ENCODE results near the gene CHST12.
"Not testable (repeated sequence)": the region's sequence is repeated elsewhere in the genome, so short reads cannot be mapped to it uniquely, and the experiment has no call there.

Gene CHST12

DNA sequence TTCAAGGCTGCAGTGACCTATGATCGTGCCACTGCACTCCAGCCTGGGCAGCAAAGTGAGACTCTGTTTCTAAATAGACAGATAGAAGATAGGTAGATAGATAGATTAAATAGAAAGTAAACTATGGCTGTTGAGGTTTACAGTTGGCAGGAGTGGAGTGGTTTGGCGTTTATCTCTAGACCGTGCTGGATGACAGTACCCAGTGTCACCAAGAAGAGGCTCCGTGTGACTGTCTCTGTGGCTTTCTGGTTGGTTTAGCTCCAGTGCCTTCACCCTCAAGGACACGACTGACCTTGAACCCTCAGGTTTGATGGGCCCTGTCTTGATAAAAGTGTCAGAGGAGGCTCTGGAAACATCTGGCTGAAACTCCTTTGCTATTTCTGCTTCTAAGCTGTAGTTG is 31.7 kb downstream of the CHST12 start:
- no peak for DNase-seq (ENCODE audit: low read depth in 2 of 2)

DNA sequence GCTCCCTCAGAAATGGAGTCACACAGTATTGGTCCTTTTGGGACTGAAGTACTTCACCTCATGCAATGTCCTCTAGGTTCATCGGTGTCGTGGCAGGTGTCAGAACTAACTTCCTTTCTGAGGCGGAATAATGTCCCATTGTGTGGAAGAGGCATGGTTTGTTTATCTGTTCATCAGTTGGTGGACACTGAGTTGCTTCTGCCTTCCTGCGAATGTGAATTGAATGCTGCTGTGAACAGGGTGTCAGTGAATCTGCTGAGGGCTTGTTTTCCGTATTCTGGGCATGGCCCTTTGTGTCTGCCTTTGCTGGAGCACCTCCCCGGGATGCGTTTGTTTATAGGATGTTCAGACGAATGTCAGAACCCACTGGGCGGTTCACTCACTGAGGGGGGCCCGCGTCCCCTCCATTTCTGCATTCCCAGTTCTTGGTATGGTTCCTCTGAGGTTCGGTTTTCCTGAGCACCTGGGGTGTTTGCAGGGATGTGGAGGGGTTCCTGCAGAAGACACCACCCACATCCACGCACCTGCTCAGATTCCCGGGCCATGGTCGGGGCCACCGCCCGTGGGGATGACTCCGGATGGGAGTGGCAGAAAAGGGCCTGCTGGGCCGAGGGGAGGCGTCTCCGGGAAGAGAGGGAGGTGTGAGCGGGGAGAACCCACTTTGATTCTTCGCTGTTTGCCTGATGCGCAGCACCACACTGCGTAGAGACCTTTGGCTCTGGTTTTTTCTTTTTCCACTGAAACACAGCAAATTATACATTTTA is 33.1 kb downstream of the CHST12 start:
- no peak for DNase-seq (ENCODE audit: low read depth in 2 of 2)

DNA sequence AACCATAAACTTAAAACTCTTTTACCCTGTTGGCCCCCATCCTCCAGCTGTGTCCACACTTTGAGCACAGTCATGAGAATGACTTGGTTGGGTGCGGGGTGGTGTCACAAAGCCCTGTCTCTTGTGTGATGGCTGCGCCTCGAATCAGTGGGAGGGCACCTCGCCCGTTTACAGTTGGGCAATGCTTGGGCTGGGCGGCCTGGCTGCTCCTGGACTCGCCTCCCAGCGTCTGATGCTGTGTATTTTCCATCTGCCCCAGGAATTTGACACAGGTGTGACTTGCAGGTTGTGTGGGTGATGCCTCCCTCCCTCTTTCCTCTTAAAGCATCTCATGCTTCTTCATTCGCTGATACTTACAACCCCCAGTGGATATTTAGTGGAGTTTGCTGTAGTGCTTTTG is 33.7 kb downstream of the CHST12 start:
- no peak for DNase-seq (ENCODE audit: low read depth in 2 of 2)

DNA sequence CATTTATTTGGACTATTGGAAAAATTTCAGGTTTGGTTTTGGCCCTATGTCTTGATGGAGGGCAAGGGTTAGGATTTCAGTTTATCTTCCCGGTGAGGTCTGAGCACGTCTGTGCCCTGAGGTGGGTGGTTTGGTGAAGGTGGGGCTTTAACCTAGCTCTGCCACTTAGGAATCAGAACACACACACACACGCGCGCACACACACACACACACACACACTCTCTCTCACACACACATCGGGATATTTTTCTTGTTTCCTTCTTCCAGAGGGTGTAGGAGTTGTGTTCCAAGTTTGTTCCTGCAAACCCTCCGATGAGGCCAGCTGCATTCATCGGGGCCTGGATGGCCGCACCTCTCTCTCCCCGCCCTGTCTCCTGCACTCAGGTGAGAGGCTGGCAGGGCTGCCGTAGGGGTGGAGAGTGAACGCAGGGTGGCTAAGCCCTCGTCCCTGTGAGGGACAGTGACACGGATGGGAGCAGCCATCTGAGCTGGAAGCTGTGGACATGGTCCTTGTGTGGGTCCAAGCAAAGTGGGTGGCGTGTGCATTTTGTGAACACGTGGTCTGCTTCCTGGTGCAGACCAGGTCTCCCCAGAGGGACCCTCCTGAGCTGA is 34.2 kb downstream of the CHST12 start:
- no peak for DNase-seq (ENCODE audit: low read depth in 2 of 2)

DNA sequence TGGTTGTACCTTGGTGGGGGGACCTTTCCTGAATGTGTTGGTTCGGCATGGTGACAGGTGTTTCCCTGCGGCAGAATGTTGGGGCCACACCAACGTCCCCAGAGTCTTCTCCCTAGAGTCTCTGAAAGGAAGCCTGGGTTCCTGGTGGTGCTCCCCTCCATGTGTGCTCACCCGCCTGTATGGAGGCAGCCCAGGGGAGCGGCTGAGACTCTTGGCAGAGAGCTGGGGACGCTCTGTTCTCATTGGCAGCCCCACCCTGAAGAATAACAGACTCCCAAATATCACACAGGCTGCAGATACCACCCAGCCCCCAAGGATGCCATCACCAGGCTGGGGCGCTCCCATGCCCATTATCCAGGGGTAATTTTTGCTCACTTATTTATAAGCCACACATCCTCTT is 34.8 kb downstream of the CHST12 start:
- DNase-seq (ENCODE audit: low read depth in 2 of 2), result no peak

DNA sequence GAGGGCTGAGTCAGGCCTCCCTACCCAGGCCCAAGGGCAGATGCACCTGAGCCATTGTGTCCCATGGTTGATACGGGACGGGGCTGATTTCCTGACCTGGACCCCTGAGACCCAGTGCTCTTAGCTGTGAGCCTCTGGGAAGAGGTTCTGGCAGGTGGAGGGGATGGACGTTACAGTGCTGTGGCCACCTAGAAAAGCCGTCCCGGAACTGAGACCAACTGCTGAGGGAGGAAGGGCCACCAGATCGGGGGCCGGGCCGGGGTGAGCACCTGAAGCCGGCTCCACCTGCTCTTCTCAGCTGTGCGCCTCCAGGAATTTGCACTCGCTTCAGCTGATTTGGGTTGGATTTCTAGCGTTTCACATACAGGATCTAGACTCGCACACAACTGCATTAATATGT is 35.4 kb downstream of the CHST12 start:
- no peak for DNase-seq (ENCODE audit: low read depth in 2 of 2)

DNA sequence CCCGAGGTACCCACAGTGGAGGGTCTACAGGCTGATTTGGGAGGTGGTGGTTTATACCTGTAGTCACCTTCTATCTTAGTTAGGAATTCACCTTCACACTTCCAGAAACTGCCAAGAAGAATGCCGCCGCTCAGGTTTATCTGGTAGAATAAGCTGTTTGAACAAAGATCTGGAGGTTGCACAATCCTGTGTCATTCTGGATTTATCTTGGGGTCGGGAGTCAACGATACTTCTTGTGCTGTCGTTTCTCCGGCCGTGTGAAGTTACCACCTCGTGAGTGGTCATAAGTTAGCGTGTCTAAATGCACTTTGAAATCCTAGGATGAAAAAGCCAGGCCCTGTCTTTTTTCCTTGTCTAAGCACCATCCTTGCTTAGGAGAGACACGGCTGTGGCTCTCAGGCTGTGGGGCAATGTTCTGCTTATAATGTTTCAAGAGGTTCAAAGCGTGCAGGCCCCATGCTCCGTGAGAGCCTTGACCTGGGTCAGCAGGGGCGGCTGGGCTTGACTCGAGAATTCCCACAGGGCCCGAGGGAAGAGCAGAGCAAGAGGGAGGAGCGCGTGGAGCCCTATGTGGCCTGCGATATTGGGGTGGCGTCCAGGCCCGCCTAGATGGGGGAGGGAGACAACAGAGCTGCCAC is 37.3 kb downstream of the CHST12 start:
- no peak for DNase-seq (ENCODE audit: low read depth in 2 of 2)

DNA sequence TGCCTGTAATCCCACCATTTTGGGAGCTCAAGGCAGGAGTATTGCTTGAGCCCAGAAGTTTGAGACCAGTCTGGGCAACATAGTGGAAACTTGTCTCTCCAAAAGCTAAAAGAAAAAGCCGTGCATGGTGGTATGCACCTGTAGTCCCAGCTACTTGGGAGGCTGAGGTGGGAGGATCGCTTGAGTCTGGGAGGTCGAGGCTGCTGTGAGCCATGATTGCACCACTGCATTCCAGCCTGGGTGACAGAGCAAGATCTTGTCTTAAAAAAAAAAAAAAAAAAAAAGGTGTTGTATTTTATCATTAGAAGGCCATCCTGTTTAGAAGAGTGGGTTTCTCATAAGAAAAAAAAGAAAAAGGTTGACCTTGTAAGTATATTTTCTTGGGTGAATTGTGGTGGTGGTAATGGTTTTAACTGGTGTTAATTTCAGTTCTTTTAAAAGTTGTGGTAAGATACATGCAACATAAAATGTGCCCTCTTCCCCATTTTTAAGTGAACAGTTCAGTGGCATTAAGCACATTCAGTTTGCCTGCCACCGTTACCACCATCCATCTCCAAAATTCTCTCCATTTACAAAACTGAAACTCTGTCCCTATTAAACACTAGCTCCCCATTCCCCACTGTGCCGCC is 38.1 kb downstream of the CHST12 start:
- no peak for DNase-seq (ENCODE audit: low read depth in 2 of 2)

DNA sequence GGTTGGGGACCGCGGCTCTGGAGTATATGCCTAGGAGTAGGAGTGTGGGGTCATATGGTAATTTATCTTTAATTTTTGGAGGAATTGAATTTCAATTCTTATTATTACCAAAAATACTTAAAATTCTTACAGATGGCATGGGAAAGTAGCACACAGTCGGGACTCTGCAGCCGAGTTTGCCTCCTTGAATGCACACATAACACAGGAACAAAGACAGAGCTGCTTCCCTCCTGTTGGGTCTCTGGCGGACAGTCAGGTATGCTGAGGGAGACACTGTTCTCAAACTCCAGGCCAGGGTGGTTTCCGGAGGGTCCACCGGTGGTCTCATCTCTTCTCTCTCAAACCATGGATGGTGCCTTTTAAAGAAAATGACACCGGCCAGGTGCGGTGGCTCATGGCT is 40.1 kb downstream of the CHST12 start:
- DNase-seq (ENCODE audit: low read depth in 2 of 2), result no peak

DNA sequence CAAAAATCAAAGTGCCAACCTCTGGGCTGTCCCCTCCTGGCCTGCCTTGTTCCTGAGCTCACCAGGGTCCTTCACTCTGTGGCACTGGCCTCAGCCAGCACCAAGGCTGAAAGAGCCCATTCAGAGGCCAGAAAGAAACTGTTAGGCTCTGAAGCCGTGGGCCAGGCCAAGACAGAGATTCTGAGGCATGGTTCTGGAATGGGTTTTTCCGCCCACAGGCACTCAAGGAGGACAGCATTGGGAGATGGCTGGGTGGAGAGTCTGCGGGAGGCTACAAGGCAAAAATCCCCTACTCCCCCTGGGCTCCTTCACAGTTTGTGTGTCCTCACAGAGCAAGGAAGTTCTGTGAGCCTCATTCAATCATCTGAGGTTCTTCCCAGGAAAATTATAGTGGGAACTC is 41.1 kb downstream of the CHST12 start:
- DNase-seq (ENCODE audit: low read depth in 2 of 2), result no peak

DNA sequence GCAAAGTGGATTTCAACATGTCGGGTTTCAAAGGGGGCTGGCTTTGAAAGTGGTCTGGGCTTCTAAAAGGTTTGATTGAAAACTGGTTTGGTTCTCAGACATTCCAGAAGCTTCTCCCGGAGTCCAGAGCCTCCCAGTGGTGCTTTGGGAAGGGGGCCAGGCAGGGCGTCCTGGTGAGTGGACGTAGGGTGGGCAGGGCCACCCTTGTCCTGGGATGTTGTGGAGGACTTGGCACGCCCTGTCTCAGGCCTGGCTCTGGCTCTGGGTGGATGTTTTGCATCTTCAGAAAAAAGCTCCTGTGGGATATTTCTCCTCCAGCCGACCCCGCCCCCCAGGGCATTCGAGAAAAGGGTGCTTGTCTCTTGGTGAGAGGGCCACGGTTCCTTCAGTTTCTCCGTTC is 41.6 kb downstream of the CHST12 start:
- DNase-seq (ENCODE audit: low read depth in 2 of 2), result no peak

DNA sequence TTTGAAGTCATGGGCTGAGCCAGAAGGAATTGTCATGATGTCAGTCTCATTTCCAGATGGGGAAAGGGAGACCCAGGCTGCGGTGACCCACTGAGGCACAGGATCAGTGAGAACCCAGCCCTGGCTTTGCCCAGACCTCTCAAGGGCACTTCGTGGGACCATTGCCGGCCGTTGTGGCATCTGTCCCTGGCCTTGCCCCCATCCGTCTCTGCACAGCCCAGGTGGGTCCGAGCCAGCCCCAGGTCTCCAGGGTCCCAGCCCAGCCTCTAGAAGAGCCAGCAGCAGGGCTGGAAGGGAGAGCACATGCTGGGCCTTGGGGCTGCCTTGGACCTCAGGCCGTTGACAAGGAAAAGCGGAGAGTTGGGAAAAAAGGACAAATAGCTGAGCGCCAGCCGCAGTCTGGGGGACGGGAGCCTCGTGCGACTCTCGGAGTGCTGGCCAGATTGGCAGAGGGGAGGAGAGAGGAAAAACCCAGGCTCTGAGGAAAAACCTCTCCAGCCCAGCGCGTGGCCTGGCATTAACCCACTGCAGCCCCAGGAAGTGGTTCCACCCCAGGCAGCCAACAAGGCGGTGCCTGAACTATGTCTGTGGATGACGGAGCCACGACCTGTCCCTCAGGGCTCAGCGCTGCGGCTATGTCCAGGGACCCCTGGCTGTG is 42.6 kb downstream of the CHST12 start:
- DNase-seq (ENCODE audit: low read depth in 2 of 2), result no peak

DNA sequence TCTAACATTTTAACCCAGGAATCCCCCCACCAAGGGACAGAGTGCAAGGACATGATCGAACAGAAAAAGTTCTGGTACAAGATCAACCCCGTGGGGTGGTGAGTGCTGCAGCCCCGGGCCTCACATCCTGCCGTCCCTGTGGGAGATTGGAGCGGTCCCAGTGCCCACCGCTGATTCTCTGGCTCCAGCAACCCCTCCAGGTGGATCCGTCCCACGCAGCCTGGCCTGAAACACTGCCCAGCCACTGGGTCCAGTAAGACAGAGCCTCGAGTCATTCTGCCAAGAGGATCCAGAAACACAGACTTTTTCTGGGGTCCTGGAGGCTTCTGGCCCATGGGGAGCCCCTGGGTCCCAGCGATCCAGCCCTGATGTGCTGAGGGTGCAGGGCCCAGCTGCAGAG is 43.3 kb downstream of the CHST12 start:
- no peak for DNase-seq (ENCODE audit: low read depth in 2 of 2)

DNA sequence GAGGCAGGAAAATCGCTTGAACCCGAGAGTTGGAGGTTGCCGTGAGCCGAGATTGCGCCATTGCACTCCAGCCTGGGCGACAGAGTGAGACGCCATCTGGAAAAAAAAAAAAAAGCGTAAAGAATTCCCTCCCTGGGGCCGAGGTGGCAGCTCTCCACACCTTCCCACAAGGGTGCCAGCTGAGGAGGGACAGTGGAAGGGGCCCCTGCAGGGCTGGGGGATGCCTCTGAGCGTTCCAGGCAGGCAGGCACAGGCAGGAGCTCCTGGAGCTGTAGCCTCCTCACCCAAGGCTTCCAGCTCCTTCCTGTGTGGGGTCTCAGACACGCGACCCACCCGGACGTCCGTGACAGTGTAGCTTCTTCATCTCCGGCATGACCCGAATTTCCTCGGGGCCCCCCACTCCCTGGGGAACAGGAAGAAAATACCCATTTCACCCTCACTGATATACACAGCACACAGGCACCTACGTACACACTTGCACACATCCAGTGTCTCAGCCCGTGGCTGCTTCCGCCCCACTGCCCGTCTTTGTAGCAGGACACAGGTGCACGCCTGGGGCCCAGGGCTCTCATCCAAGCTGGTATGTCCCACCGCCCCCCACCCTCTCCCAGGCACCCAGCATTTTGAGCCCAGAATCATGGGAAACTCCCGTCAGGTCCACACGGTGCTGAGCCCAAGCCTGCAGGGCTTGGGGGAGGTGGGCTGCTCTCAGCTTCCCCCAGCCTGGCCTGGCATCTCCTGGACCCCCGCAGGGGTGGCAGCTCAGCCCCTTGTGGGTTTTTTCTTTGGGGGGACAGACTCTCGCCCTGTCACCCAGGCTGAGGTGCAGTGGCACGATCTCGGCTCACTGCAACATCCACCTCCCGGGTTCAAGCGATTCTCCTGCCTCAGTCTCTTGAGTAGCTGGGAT is 47.0 kb downstream of the CHST12 start:
- DNase-seq (ENCODE audit: low read depth in 2 of 2), result no peak

DNA sequence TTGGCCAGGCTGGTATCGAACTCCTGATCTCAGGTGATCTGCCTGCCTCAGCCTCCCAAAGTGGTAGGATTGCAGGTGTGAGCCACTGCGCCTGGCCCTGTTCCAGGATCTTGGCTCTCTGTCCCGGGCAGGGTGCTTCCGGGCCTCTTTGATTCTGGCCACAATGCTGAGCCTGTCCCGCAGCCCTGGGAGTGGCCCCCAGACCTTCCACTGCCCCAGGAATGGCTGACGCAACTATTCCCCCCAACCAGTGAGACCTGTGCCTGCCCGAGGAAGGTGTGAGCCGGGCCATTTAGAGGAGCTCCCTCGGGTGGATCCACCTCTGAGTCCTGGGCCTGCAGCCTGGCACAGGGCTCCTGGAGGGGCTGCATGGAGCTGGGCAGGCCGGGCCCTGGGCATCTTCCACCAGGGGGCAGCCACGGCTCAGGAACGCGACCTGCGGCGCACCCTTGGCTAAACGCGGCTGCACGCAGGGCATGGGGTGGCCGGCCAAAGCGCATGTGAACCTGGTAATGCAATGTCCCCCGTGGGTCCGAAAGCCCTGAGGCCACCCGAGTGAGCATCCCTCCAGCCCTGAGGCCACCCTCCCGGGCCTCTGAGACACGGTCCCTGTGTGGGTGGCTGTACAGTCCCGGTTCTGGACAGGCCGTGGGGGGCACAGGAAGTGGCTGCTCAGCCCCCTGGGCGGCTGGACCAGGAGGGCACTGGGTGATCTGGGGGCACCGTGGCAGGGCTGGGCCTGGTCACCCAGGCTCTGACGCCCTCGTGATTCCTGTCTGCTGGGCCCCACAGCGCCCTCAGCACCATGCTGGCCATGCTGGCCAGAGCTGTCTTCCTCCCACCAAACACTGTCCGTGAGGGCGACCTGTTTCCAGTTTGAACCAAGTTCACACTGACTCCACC is 48.0 kb downstream of the CHST12 start:
- DNase-seq (ENCODE audit: low read depth in 2 of 2), result peak; percentile 77 to 89

DNA sequence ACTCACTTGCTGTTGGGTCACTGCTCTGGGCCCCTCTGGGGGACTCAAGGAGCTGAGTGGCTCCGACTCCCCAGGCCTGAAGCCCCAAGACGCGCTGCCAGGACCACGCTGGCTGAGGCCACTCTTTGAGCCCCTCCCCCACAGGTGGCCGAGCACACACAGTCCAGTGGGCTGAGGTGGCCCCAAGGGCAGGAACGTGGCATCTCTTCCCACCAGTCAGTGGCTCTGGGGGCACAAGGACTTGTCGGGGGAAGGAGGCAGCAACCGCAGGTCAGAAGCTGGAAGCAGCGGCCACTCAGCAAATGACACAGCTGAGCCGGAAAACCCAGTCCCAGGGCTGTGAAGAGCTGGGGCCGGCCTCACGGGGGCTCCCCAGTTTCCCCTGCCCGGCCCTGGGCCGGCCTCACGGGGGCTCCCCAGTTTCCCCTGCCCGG is 48.7 kb downstream of the CHST12 start:
- DNase-seq (ENCODE audit: low read depth in 2 of 2), result no peak

DNA sequence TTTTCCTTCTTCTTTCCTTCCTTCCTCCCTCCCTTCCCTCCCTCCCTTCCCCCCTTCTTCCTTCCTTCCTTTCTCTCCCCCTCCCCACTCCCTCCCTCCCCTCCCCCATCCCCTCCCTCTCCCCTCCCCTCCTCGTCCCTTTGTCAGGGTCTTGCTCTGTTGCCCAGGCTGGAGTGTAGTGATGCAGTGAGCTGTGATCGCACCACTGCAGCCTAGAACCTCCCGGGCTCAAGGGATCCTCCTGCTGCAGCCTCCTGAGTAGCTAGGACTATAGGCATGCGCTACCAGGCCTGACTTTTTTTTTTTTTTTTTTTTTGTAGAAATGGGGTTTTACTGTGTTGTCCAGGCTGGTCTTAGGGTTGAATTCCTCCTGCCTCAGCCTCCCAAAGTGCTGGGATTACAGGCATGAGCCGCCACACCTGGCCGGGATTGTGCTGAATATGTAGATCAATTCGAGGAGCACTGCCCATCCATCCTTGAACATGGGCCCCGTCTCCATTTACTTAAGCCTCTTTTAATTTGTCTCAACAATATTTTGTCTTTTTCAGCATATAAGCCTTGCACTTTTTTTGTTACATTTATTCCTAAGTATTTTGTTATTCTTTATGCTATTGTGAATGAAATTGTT is 49.3 kb downstream of the CHST12 start:
- no peak for DNase-seq (ENCODE audit: low read depth in 2 of 2)

DNA sequence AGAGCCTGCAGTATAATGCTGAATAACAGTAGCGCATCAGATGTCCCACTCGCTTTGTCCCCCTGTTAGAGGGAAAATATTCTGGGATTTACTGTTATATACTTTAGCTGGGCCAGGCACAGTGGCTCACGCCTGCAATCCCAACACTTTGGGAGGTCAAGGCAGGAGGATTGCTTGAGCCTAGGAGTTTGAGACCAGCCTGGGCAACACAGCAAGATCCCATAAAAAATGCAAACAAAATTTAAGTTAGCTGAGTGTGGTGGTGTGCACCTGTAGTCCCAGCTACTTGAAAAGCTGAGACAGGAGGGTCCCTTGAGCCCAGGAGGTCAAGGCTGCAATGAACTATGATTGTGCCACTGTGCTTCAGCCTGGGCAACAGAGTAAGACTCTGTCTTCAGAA is 50.4 kb downstream of the CHST12 start:
- DNase-seq (ENCODE audit: low read depth in 2 of 2), result not testable (repeated sequence)

DNA sequence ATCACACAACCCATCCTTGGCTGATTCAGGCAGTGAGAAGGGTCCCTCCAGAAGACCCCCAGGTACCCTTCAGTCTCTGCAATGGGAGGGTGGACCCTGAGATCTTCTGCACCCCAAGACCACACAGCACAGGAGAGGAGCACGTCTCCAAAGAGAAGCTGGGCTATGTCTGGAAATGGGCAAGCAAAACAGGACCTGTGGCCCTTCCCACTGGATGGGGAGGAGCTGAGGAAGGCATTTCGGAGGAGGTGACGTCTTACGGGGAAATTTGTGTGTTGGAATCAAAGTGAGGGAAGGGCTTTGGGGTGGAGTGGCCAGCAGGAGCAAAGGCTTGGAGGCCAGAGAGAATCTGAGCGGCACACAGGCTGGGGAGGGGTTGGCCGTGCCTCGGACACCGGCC is 56.3 kb downstream of the CHST12 start:
- no peak for DNase-seq (ENCODE audit: low read depth in 2 of 2)

DNA sequence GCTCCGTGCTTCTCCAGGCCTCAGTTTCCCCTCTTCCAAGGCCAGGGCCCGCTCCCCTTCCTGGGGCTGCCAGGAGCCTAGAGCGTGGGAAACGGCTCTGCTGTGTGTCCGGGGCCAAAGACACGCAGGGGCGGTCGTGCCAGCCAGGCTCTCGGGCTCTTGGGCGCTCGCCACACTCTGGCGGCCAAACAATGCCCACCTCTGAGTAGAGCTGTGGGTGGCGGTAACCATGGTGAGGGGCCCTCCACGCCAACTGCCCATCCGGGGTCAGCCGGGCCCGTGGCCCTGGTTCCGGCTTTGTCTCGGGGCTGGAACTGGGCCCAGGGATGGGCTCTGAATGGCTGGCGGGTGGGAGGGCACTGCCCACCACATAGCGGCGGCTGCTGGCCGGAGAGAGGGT is 56.8 kb downstream of the CHST12 start:
- DNase-seq (ENCODE audit: low read depth in 2 of 2), result no peak

Data from stimulated activated CD4-positive, alpha-beta T cell treated with anti-CD3 and anti-CD28 coated beads, Interleukin-4, amount 100 ng/mL, for 48 hours (primary cell).